CD4-positive, alpha-beta memory T cell (primary cell): ENCODE measurements around the gene ITGA1. TPM values are rescaled to one million over a fixed set of nuclear protein-coding genes. Genes with fewer than 3 reads are reported as not detected.

ENCODE experiments used
- CTCF ChIA-PET: fragments of 350-600 bp; sonication (Branson Sonifier 250); formaldehyde crosslinking; loops from one replicate; lab custom pipeline; 2021; ENCODE audit warnings: inconsistent platforms; ENCODE audit not compliant: partially characterized antibody; lab: Charles Lee
- POLR2A ChIA-PET: fragments of 350-600 bp; sonication (Branson Sonifier 250); formaldehyde crosslinking; loops from one replicate; lab custom pipeline; 2021; ENCODE audit not compliant: partially characterized antibody; lab: Charles Lee
- DNase-seq, 5 donors: peaks; one replicate each; pipeline versions ENCODE4 v3.0.0 to v3.0.0-alpha.2; 2020 to 2022; ENCODE audit warnings: mixed read lengths in 1 of 5
- H3K27ac ChIP-seq: one replicate; pipeline ENCODE4 v1.7.0; 2013; ENCODE audit warnings: low read depth, low read length
- H3K27me3 ChIP-seq: 2 replicates; pipeline ENCODE4 v1.7.0; 2013; ENCODE audit warnings: mild to moderate bottlenecking, low read length, moderate library complexity; ENCODE audit not compliant: insufficient read depth
- H3K36me3 ChIP-seq: 2 replicates; pipeline ENCODE4 v1.7.0; 2013; ENCODE audit warnings: mild to moderate bottlenecking, low read length, moderate library complexity; ENCODE audit not compliant: insufficient read depth
- H3K4me1 ChIP-seq: 2 replicates; pipeline ENCODE4 v1.7.0; 2013; ENCODE audit warnings: mild to moderate bottlenecking, low read length, moderate library complexity; ENCODE audit not compliant: insufficient read depth
- H3K4me3 ChIP-seq, 2 donors: one replicate each; pipeline ENCODE4 v1.7.0; 2013; ENCODE audit warnings: low read length in 2 of 2, mild to moderate bottlenecking in 1 of 2
- H3K9me3 ChIP-seq, 2 donors: one replicate each; pipeline ENCODE4 v1.7.0; 2013; ENCODE audit warnings: low read length in 2 of 2, control low read depth in 1 of 2; ENCODE audit not compliant: control insufficient read depth in 1 of 2
- H3K27ac Mint-ChIP-seq, 7 donors: one replicate each; pipeline ENCODE4 v1.8.0; 2020 to 2021; ENCODE audit warnings: mixed read lengths in 7 of 7, mild to moderate bottlenecking in 6 of 7, inconsistent platforms in 3 of 7, moderate library complexity in 3 of 7
- H3K27me3 Mint-ChIP-seq, 2 donors: one replicate each; pipeline ENCODE4 v1.8.0; 2020 to 2021; ENCODE audit warnings: mixed read lengths in 2 of 2
- H3K36me3 Mint-ChIP-seq, 2 donors: one replicate each; pipeline ENCODE4 v1.8.0; 2020 to 2021; ENCODE audit warnings: mixed read lengths in 2 of 2, inconsistent platforms in 1 of 2, mild to moderate bottlenecking in 1 of 2
- H3K4me1 Mint-ChIP-seq, 4 donors: one replicate each; pipeline ENCODE4 v1.8.0; 2020 to 2021; ENCODE audit warnings: mixed read lengths in 4 of 4, mild to moderate bottlenecking in 1 of 4
- H3K4me3 Mint-ChIP-seq, 8 donors: one replicate each; pipeline ENCODE4 v1.8.0; 2020 to 2021; ENCODE audit warnings: mixed read lengths in 8 of 8, mild to moderate bottlenecking in 7 of 8, moderate library complexity in 6 of 8, inconsistent platforms in 3 of 8
- H3K9me3 Mint-ChIP-seq, 8 donors: one replicate each; pipeline ENCODE4 v1.8.0; 2020 to 2021; ENCODE audit warnings: mixed read lengths in 8 of 8, mild to moderate bottlenecking in 5 of 8, inconsistent platforms in 3 of 8, moderate library complexity in 1 of 8
- intact Hi-C: fragments of 100-400 bp; cut with micrococcal nuclease; formaldehyde crosslinking; loops from one replicate; pipeline ENCODE4 v1.15.1; 2023
- polyA plus RNA-seq, 2 donors: library from polyadenylated mRNA; unstranded; fragments of 300-500 nt; fragmentation: Illumina TruSeq; gene quantifications; one replicate each; pipeline ENCODE4 v1.2.3, GENCODE V29; 2021
- total RNA-seq, 2 experiments: library from RNA; stranded (reverse); gene quantifications; one replicate each; pipeline ENCODE4 v1.2.3, GENCODE V29; 2021

ITGA1 gene
- total and polyA plus RNA-seq, 4 experiments from 2014 or later, result 1.9 to 5.8 (median 4.8) TPM

DNA sequence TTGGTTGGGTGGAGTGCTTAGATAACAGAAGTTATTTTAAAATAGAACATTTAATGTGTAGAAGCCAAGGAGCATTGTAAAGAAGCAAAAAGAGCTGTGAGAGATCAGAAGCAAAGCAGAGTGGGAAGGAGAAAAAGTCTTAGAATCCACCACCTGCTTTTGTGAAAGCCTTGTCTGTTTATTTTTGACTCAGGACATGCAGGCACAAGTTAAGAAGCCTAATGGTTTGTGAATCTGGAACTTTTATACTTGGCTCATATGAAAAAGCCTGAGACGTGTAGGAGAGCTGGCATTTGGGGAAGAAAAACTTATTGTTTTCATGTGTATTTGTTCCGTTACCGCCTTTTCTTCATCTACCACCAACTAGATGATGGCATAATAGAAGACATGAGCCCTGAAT lies 163.0 kb downstream of the ITGA1 start:
- peaks cover 4 to 6% (median 6%) of the 10 kb centered on the region in 4 donors for H3K4me1 Mint-ChIP-seq
- no peak for DNase-seq
- CTCF ChIA-PET, result interaction anchor here (1.0 to 5.3 kb wide), 4 partner anchors 81 to 147 kb away, joined by 3 to 120 read pairs (median 33); no protein-coding TSS in a partner anchor
- H3K4me3 ChIP-seq, result no peak overlapping the region
- peaks cover 6% of the 10 kb centered on the region for H3K4me1 ChIP-seq
- no peaks in the 10 kb centered on the region for H3K9me3 Mint-ChIP-seq
- no peaks in the 10 kb centered on the region for H3K36me3 Mint-ChIP-seq
- POLR2A ChIA-PET, result interaction anchor here (1.0 kb wide), 1 partner anchor 149 kb away, joined by 3 read pairs; no protein-coding TSS in a partner anchor
- no peak overlapping the region for H3K27ac ChIP-seq
- intact Hi-C loops, result no loop called here
- H3K27me3 Mint-ChIP-seq, result no peaks in the 10 kb centered on the region
- no peak overlapping the region for H3K27ac Mint-ChIP-seq
- H3K36me3 ChIP-seq, result no peaks in the 10 kb centered on the region
- no peak overlapping the region for H3K4me3 Mint-ChIP-seq
- H3K27me3 ChIP-seq, result no peaks in the 10 kb centered on the region
- H3K9me3 ChIP-seq, result no peaks in the 10 kb centered on the region

DNA sequence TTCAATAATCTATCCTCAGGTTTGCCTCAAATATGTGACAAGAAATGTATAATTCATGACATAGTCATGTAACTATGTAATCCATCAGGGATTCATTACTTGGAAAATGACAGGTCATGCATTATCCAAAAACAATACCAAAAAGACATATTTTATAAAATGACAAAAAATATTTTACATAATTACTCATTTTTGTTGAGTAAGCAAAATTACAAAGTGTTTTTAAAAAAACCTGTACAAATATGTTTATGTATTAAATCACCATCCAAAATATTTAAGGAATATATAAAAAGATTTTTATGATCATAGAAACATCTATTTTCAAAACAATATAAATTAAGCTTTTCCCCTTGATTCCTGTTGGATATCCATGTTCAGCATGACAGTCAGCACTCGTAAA lies 164.8 kb downstream of the ITGA1 start:
- H3K27ac ChIP-seq, result no peak overlapping the region
- no peaks in the 10 kb centered on the region for H3K36me3 ChIP-seq
- no peak overlapping the region for H3K4me3 ChIP-seq
- no peaks in the 10 kb centered on the region for H3K9me3 Mint-ChIP-seq
- peaks cover 3 to 6% (median 5%) of the 10 kb centered on the region in 4 donors for H3K4me1 Mint-ChIP-seq
- H3K27me3 Mint-ChIP-seq, result no peaks in the 10 kb centered on the region
- ChIA-PET POLR2A (no interaction called here), CTCF (interaction anchor here (1.5 kb wide), 1 partner anchor 141 kb away, joined by 5 read pairs; no protein-coding TSS in a partner anchor)
- H3K36me3 Mint-ChIP-seq, result no peaks in the 10 kb centered on the region
- H3K27ac Mint-ChIP-seq, result no peak overlapping the region
- H3K9me3 ChIP-seq, result no peaks in the 10 kb centered on the region
- H3K4me1 ChIP-seq, result peaks cover 6% of the 10 kb centered on the region
- no peak overlapping the region for H3K4me3 Mint-ChIP-seq
- H3K27me3 ChIP-seq, result no peaks in the 10 kb centered on the region
- intact Hi-C loops, result no loop called here
- DNase-seq, result no peak

DNA sequence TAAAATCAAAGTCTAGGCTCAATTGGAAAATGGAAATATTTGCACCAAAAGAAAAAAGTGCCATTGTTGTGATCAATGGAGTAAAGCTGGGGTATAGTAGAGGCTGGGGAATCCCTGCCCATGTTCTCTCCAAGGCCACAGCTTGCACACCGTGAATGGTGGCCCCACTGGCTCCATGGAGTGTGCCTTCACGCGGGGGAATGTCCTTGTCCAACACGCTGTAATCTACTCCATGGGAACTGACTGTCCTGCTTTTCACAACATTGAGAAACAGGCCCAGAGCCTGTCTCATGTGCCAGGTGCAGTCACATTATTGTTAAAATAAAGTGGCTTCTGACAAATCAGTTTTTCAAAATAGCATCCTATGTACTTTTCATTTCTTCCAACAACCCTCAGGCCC lies 168.3 kb downstream of the ITGA1 start:
- no peaks in the 10 kb centered on the region for H3K27me3 ChIP-seq
- H3K27ac Mint-ChIP-seq, result no peak overlapping the region
- ChIA-PET POLR2A (no interaction called here), CTCF (no interaction called here)
- H3K4me1 Mint-ChIP-seq, result no peaks in the 10 kb centered on the region
- H3K4me3 ChIP-seq, result no peak overlapping the region
- no peaks in the 10 kb centered on the region for H3K9me3 ChIP-seq
- H3K27ac ChIP-seq, result no peak overlapping the region
- H3K4me1 ChIP-seq, result no peaks in the 10 kb centered on the region
- intact Hi-C loops, result no loop called here
- H3K36me3 Mint-ChIP-seq, result no peaks in the 10 kb centered on the region
- H3K27me3 Mint-ChIP-seq, result peaks cover 0 to 2% of the 10 kb centered on the region in 2 donors
- no peaks in the 10 kb centered on the region for H3K36me3 ChIP-seq
- H3K4me3 Mint-ChIP-seq, result no peak overlapping the region
- H3K9me3 Mint-ChIP-seq, result peaks cover 0 to 4% (median 0%) of the 10 kb centered on the region in 8 donors
- DNase-seq, result no peak

GRCh38 chr5:52956915-52957747 lies 169.4 kb downstream of the ITGA1 start:
- H3K27ac ChIP-seq, result no peak overlapping the region
- no peaks in the 10 kb centered on the region for H3K9me3 ChIP-seq
- ChIA-PET CTCF (interaction anchor here (1.2 kb wide), 1 partner anchor 8 kb away, joined by 3 read pairs; no protein-coding TSS in a partner anchor), POLR2A (no interaction called here)
- Mint-ChIP-seq H3K27ac (no peak overlapping the region), H3K4me3 (no peak overlapping the region), H3K27me3 (peaks cover 0 to 2% of the 10 kb centered on the region in 2 donors), H3K9me3 (peaks cover 0 to 4% (median 0%) of the 10 kb centered on the region in 8 donors), H3K36me3 (no peaks in the 10 kb centered on the region), H3K4me1 (no peaks in the 10 kb centered on the region)
- H3K27me3 ChIP-seq, result no peaks in the 10 kb centered on the region
- H3K4me1 ChIP-seq, result no peaks in the 10 kb centered on the region
- intact Hi-C loops, result no loop called here
- H3K36me3 ChIP-seq, result no peaks in the 10 kb centered on the region
- DNase-seq, result no peak
- H3K4me3 ChIP-seq, result no peak overlapping the region

- Mint-ChIP-seq H3K9me3 (peaks cover 0 to 5% (median 0%) of the 10 kb centered on the region in 8 donors), H3K4me3 (no peak overlapping the region), H3K36me3 (no peaks in the 10 kb centered on the region), H3K4me1 (no peaks in the 10 kb centered on the region), H3K27ac (no peak overlapping the region), H3K27me3 (peaks cover 0 to 2% of the 10 kb centered on the region in 2 donors)
- Histone ChIP-seq H3K36me3 (no peaks in the 10 kb centered on the region), H3K27ac (no peak overlapping the region), H3K4me1 (no peaks in the 10 kb centered on the region), H3K9me3 (no peaks in the 10 kb centered on the region), H3K27me3 (no peaks in the 10 kb centered on the region), H3K4me3 (no peak overlapping the region)
- DNase-seq, result no peak
- CTCF ChIA-PET, result interaction anchor here (1.0 to 1.2 kb wide), 2 partner anchors 17 to 21 kb away, joined by 3 read pairs; no protein-coding TSS in a partner anchor
- intact Hi-C loops, result no loop called here
- POLR2A ChIA-PET, result no interaction called here
Measured at GRCh38 chr5:52961274-52961681, 173.6 kb downstream of the ITGA1 start.

- CTCF ChIA-PET, result interaction anchor here (2.1 kb wide), 1 partner anchor 15 kb away, joined by 5 read pairs; no protein-coding TSS in a partner anchor
- no peaks in the 10 kb centered on the region for H3K9me3 ChIP-seq
- no peaks in the 10 kb centered on the region for H3K27me3 ChIP-seq
- no peak overlapping the region for H3K27ac Mint-ChIP-seq
- POLR2A ChIA-PET, result no interaction called here
- no peaks in the 10 kb centered on the region for H3K36me3 ChIP-seq
- H3K36me3 Mint-ChIP-seq, result no peaks in the 10 kb centered on the region
- H3K27me3 Mint-ChIP-seq, result peaks cover 0 to 2% of the 10 kb centered on the region in 2 donors
- no peaks in the 10 kb centered on the region for H3K4me1 ChIP-seq
- no peak overlapping the region for H3K27ac ChIP-seq
- H3K9me3 Mint-ChIP-seq, result peaks cover 0 to 7% (median 5%) of the 10 kb centered on the region in 8 donors
- intact Hi-C loops, result no loop called here
- no peaks in the 10 kb centered on the region for H3K4me1 Mint-ChIP-seq
- DNase-seq, result no peak
- no peak overlapping the region for H3K4me3 ChIP-seq
- no peak overlapping the region for H3K4me3 Mint-ChIP-seq
Measured at GRCh38 chr5:52963636-52964035, 175.9 kb downstream of the ITGA1 start.

DNA sequence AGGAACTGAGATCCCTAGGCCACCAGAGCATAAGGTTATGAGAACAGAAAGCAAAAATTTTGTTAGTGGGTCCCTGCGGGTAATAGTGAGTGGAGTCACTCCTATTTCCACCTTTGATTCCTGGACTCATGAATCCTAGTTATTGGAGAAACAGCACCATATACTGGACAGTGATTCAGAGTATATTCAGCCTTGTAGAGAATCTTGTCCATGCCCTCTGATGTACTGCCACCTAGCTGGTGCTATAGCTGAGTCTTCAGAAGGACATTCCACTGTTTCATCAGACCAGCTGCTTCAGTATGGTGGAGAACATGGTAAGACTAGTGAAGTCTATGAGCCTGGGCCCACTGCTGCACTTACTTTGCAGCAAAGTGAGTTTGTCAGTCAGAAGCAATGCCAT lies 176.4 kb downstream of the ITGA1 start:
- no peak overlapping the region for H3K4me3 ChIP-seq
- H3K9me3 ChIP-seq, result no peaks in the 10 kb centered on the region
- intact Hi-C loops, result no loop called here
- no peak for DNase-seq
- H3K9me3 Mint-ChIP-seq, result peaks cover 2 to 12% (median 9%) of the 10 kb centered on the region in 8 donors
- H3K27ac Mint-ChIP-seq, result no peak overlapping the region
- ChIA-PET POLR2A (no interaction called here), CTCF (interaction anchor here (0.8 to 2.1 kb wide), 3 partner anchors 10 to 16 kb away, joined by 3 to 5 read pairs (median 4); no protein-coding TSS in a partner anchor)
- H3K4me1 ChIP-seq, result no peaks in the 10 kb centered on the region
- H3K27me3 ChIP-seq, result no peaks in the 10 kb centered on the region
- no peaks in the 10 kb centered on the region for H3K4me1 Mint-ChIP-seq
- peaks cover 2% of the 10 kb centered on the region in 2 donors for H3K27me3 Mint-ChIP-seq
- no peaks in the 10 kb centered on the region for H3K36me3 ChIP-seq
- no peaks in the 10 kb centered on the region for H3K36me3 Mint-ChIP-seq
- H3K27ac ChIP-seq, result no peak overlapping the region
- H3K4me3 Mint-ChIP-seq, result no peak overlapping the region
